ENCODE data around the gene SLCO4C1.

SLCO4C1 gene

GRCh38 chr5:102211165-102211564, 84.9 kb downstream of the SLCO4C1 start:
- TF ChIP-seq, protein P1, sequence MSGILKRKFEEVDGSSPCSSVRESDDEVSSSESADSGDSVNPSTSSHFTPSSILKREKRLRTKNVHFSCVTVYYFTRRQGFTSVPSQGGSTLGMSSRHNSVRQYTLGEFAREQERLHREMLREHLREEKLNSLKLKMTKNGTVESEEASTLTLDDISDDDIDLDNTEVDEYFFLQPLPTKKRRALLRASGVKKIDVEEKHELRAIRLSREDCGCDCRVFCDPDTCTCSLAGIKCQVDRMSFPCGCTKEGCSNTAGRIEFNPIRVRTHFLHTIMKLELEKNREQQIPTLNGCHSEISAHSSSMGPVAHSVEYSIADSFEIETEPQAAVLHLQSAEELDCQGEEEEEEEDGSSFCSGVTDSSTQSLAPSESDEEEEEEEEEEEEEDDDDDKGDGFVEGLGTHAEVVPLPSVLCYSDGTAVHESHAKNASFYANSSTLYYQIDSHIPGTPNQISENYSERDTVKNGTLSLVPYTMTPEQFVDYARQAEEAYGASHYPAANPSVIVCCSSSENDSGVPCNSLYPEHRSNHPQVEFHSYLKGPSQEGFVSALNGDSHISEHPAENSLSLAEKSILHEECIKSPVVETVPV (CRISPR knock-in tag; IDR thresholded peaks at IDR 0.05), result no peak
- no peak for TF ChIP-seq ZNF70 (CRISPR knock-in tag; IDR thresholded peaks at IDR 0.05)
- TF ChIP-seq ZFP30 (CRISPR knock-in tag; IDR thresholded peaks at IDR 0.05), result no peak
- no peak for TF ChIP-seq BACH2 (CRISPR knock-in tag; IDR thresholded peaks at IDR 0.05; ENCODE audit: borderline replicate concordance)
- TF ChIP-seq ZFP3 (CRISPR knock-in tag; IDR thresholded peaks at IDR 0.05), result no peak
- TF ChIP-seq GLIS3 (CRISPR knock-in tag; IDR thresholded peaks at IDR 0.05), result no peak
- TF ChIP-seq ZNF565 (CRISPR knock-in tag; conservative IDR thresholded peaks at IDR 0.05; ENCODE audit: low read depth), result no peak
- TF ChIP-seq TCF4 (CRISPR knock-in tag; IDR thresholded peaks at IDR 0.05; ENCODE audit: borderline replicate concordance), result no peak
- TF ChIP-seq PPARA (CRISPR knock-in tag; IDR thresholded peaks at IDR 0.05; ENCODE audit: borderline replicate concordance), result no peak
- TF ChIP-seq SNAI2 (CRISPR knock-in tag; IDR thresholded peaks at IDR 0.05), result no peak
- no peak for TF ChIP-seq ARNTL (CRISPR knock-in tag; IDR thresholded peaks at IDR 0.05; ENCODE audit: borderline replicate concordance, low read depth)
- ATAC-seq, result no peak

DNA sequence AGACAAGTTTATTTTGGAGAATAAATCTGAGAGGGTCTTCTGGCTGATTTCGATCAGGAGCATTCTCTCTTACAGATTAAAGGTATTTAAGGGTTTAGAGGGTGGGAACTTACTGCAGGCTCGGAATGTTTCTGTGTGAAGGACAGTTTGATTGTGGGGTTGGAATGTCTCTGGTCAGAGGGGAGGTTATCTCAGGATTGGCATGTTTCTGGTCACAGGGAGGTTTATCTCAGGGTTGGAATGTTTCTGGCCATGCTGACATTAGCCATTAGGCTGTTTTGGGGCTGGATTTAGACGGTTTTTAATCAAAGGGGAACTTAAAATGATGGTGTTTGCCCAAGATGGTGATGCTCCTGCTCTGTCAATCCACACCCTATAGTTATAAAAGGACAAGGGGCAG, 95.2 kb downstream of the SLCO4C1 start:
- no peak for TF ChIP-seq POU6F1 (CRISPR knock-in tag; IDR thresholded peaks at IDR 0.05; ENCODE audit: borderline replicate concordance, low read depth)
- TF ChIP-seq, protein P1 (CRISPR knock-in tag; IDR thresholded peaks at IDR 0.05), result no peak
- no peak for TF ChIP-seq ZFP30 (CRISPR knock-in tag; IDR thresholded peaks at IDR 0.05)
- TF ChIP-seq ZNF8 (CRISPR knock-in tag; IDR thresholded peaks at IDR 0.05), result no peak
- TF ChIP-seq ZFP3 (CRISPR knock-in tag; IDR thresholded peaks at IDR 0.05), result no peak
- no peak for TF ChIP-seq RARB (CRISPR knock-in tag; IDR thresholded peaks at IDR 0.05)
- no peak for TF ChIP-seq CSDC2 (CRISPR knock-in tag; IDR thresholded peaks at IDR 0.05)
- TF ChIP-seq PATZ1 (CRISPR knock-in tag; IDR thresholded peaks at IDR 0.05; ENCODE audit: borderline replicate concordance), result no peak
- no peak for TF ChIP-seq PPARA (CRISPR knock-in tag; IDR thresholded peaks at IDR 0.05; ENCODE audit: borderline replicate concordance)
- TF ChIP-seq CREB5 (CRISPR knock-in tag; IDR thresholded peaks at IDR 0.05; ENCODE audit: low read depth), result no peak
- no peak for TF ChIP-seq ESRRG (CRISPR knock-in tag; IDR thresholded peaks at IDR 0.05)
- TF ChIP-seq BACH2 (CRISPR knock-in tag; IDR thresholded peaks at IDR 0.05; ENCODE audit: borderline replicate concordance), result no peak
- no peak for TF ChIP-seq GLIS3 (CRISPR knock-in tag; IDR thresholded peaks at IDR 0.05)
- no peak for TF ChIP-seq OSR1 (CRISPR knock-in tag; IDR thresholded peaks at IDR 0.05)
- ATAC-seq, result no peak

- no peak for ATAC-seq
- TF ChIP-seq, protein P1 (CRISPR knock-in tag; IDR thresholded peaks at IDR 0.05), result no peak
- no peak for TF ChIP-seq ESRRG (CRISPR knock-in tag; IDR thresholded peaks at IDR 0.05)
- no peak for TF ChIP-seq TCF4 (CRISPR knock-in tag; IDR thresholded peaks at IDR 0.05; ENCODE audit: borderline replicate concordance)
- TF ChIP-seq ZNF565 (CRISPR knock-in tag; conservative IDR thresholded peaks at IDR 0.05; ENCODE audit: low read depth), result no peak
- no peak for TF ChIP-seq PPARA (CRISPR knock-in tag; IDR thresholded peaks at IDR 0.05; ENCODE audit: borderline replicate concordance)
- no peak for TF ChIP-seq CSDC2 (CRISPR knock-in tag; IDR thresholded peaks at IDR 0.05)
- no peak for TF ChIP-seq ZC3H10 (CRISPR knock-in tag; IDR thresholded peaks at IDR 0.05)
- no peak for TF ChIP-seq POU6F1 (CRISPR knock-in tag; IDR thresholded peaks at IDR 0.05; ENCODE audit: borderline replicate concordance, low read depth)
- TF ChIP-seq GLIS3 (CRISPR knock-in tag; IDR thresholded peaks at IDR 0.05), result no peak
- TF ChIP-seq OSR1 (CRISPR knock-in tag; IDR thresholded peaks at IDR 0.05), result no peak
- TF ChIP-seq TOX (CRISPR knock-in tag; IDR thresholded peaks at IDR 0.05; ENCODE audit: borderline replicate concordance), result no peak
- no peak for TF ChIP-seq BACH2 (CRISPR knock-in tag; IDR thresholded peaks at IDR 0.05; ENCODE audit: borderline replicate concordance)
- no peak for TF ChIP-seq SNAI2 (CRISPR knock-in tag; IDR thresholded peaks at IDR 0.05)
- no peak for TF ChIP-seq CREB5 (CRISPR knock-in tag; IDR thresholded peaks at IDR 0.05; ENCODE audit: low read depth)
- TF ChIP-seq ARNTL (CRISPR knock-in tag; IDR thresholded peaks at IDR 0.05; ENCODE audit: borderline replicate concordance, low read depth), result no peak
- TF ChIP-seq ZNF70 (CRISPR knock-in tag; IDR thresholded peaks at IDR 0.05), result no peak
Observed at GRCh38 chr5:102196481-102196880, 99.6 kb downstream of the SLCO4C1 start.
